GM12872 (cell line): Measurements from ENCODE around the gene RIPOR3.
A peak's percentile ranks its signal among the peaks of the same experiment; 100 is the strongest.

Source experiments
- CTCF ChIP-seq: IDR thresholded peaks from 3 replicates; pipeline ENCODE4 v1.5.1; 2011; ENCODE audit warnings: low read depth, mild to moderate bottlenecking, low read length, moderate library complexity; ENCODE audit not compliant: insufficient read depth

The RIPOR3 gene

GRCh38 chr20:50628332-50628731 is 63.0 kb downstream of the RIPOR3 start:
- no peak for TF ChIP-seq CTCF

- TF ChIP-seq CTCF: no peak
These were observed 63.6 kb downstream of the RIPOR3 start for GRCh38 chr20:50627747-50628146.

- TF ChIP-seq CTCF: peak; percentile 52
These were observed 65.2 kb downstream of the RIPOR3 start for GRCh38 chr20:50625986-50626677.

GRCh38 chr20:50624351-50625016 is 66.9 kb downstream of the RIPOR3 start:
- no peak for TF ChIP-seq CTCF

- no peak for TF ChIP-seq CTCF
These were observed 70.2 kb downstream of the RIPOR3 start for GRCh38 chr20:50621068-50621665.

GRCh38 chr20:50618537-50618936 is 72.8 kb downstream of the RIPOR3 start:
- TF ChIP-seq CTCF: no peak

- no peak for TF ChIP-seq CTCF
These were observed 74.3 kb downstream of the RIPOR3 start for GRCh38 chr20:50617022-50617421.
